Osteoblast (primary cell): ENCODE measurements around the gene SGPL1. TPM values are rescaled to one million over a fixed set of nuclear protein-coding genes. Genes with fewer than 3 reads are reported as not detected.

ENCODE experiments used
- DNase-seq: peaks from one replicate; pipeline ENCODE4 v3.0.0; 2011; ENCODE audit warnings: low spot score, mixed read lengths; ENCODE audit not compliant: insufficient read length; ENCODE audit errors: missing footprints
- H2AFZ ChIP-seq: 2 replicates; pipeline ENCODE4 v1.6.0; 2011; ENCODE audit warnings: mild to moderate bottlenecking, low read length
- H3K27ac ChIP-seq: 2 replicates; pipeline ENCODE4 v1.5.1; 2011; ENCODE audit warnings: mild to moderate bottlenecking, low read depth, low read length, moderate library complexity
- H3K27me3 ChIP-seq: 2 replicates; pipeline ENCODE4 v1.6.0; 2012; ENCODE audit warnings: mild to moderate bottlenecking, control low read depth, inconsistent platforms, low read length, moderate library complexity; ENCODE audit not compliant: insufficient read depth
- H3K36me3 ChIP-seq: 2 replicates; pipeline ENCODE4 v1.5.1; 2011; ENCODE audit warnings: mild to moderate bottlenecking, low read length, control low read depth, moderate library complexity; ENCODE audit not compliant: insufficient read depth
- H3K4me1 ChIP-seq: 2 replicates; pipeline ENCODE4 v1.5.1; 2011; ENCODE audit warnings: mild to moderate bottlenecking, low read length, control low read depth, moderate library complexity; ENCODE audit not compliant: insufficient read depth
- H3K4me2 ChIP-seq: 2 replicates; pipeline ENCODE4 v1.6.0; 2011; ENCODE audit warnings: mild to moderate bottlenecking, low read length; ENCODE audit not compliant: insufficient read depth
- H3K4me3 ChIP-seq: fragments of 200-600 bp; sonication (generic); 3 replicates; pipeline ENCODE4 v1.5.1; 2012; ENCODE audit warnings: mild to moderate bottlenecking, low read length, inconsistent platforms; ENCODE audit not compliant: insufficient read depth
- H3K79me2 ChIP-seq: 2 replicates; pipeline ENCODE4 v1.6.0; 2012; ENCODE audit warnings: mild to moderate bottlenecking, low read length, control low read depth, inconsistent platforms; ENCODE audit not compliant: insufficient read depth
- H3K9me3 ChIP-seq: 2 replicates; pipeline ENCODE4 v1.5.1; 2011; ENCODE audit warnings: low read depth, low read length, control low read depth
- H4K20me1 ChIP-seq: 2 replicates; pipeline ENCODE4 v1.6.0; 2012; ENCODE audit warnings: mild to moderate bottlenecking, low read length, control low read depth; ENCODE audit not compliant: insufficient read depth
- CTCF ChIP-seq: IDR thresholded peaks from 2 replicates; pipeline ENCODE4 v1.5.1; 2011; ENCODE audit warnings: mild to moderate bottlenecking, low read depth, low read length, moderate library complexity; ENCODE audit errors: extremely low read depth
- total RNA-seq: library from RNA; depleted of rRNA; stranded (reverse); fragments of >200 nt; gene quantifications from 2 replicates; pipeline ENCODE4 v1.2.3, GENCODE V29; 2012

The SGPL1 gene
- total RNA-seq, 1 donor, result 47.4 TPM

- Histone ChIP-seq H3K79me2 (no peaks in the 10 kb centered on the region), H3K4me3 (no peak overlapping the region), H3K27me3 (no peaks in the 10 kb centered on the region), H3K4me2 (no peak overlapping the region), H3K4me1 (peaks cover 6% of the 10 kb centered on the region), H2AFZ (no peak overlapping the region), H3K9me3 (no peaks in the 10 kb centered on the region), H3K27ac (no peak overlapping the region), H3K36me3 (peaks cover 10% of the 10 kb centered on the region), H4K20me1 (no peaks in the 10 kb centered on the region)
- TF ChIP-seq CTCF, result no peak
- DNase-seq, result no peak
Measured at GRCh38 chr10:70884741-70885140, 69.0 kb downstream of the SGPL1 start.

GRCh38 chr10:70885481-70885880 is 69.7 kb downstream of the SGPL1 start:
- H3K36me3 ChIP-seq, result peaks cover 10% of the 10 kb centered on the region
- no peak overlapping the region for H2AFZ ChIP-seq
- no peak overlapping the region for H3K4me3 ChIP-seq
- H4K20me1 ChIP-seq, result no peaks in the 10 kb centered on the region
- no peak overlapping the region for H3K4me2 ChIP-seq
- DNase-seq, result peak; percentile 76
- TF ChIP-seq CTCF, result no peak
- H3K4me1 ChIP-seq, result peaks cover 6% of the 10 kb centered on the region
- H3K79me2 ChIP-seq, result no peaks in the 10 kb centered on the region
- H3K27me3 ChIP-seq, result no peaks in the 10 kb centered on the region
- H3K27ac ChIP-seq, result no peak overlapping the region
- no peaks in the 10 kb centered on the region for H3K9me3 ChIP-seq

GRCh38 chr10:70885931-70886903 is 70.5 kb downstream of the SGPL1 start:
- no peaks in the 10 kb centered on the region for H3K9me3 ChIP-seq
- H3K27ac ChIP-seq, result no peak overlapping the region
- H3K4me1 ChIP-seq, result peaks cover 6% of the 10 kb centered on the region
- no peaks in the 10 kb centered on the region for H4K20me1 ChIP-seq
- H3K27me3 ChIP-seq, result no peaks in the 10 kb centered on the region
- no peak for DNase-seq
- H3K4me3 ChIP-seq, result no peak overlapping the region
- H3K4me2 ChIP-seq, result no peak overlapping the region
- no peaks in the 10 kb centered on the region for H3K79me2 ChIP-seq
- no peak for TF ChIP-seq CTCF
- H3K36me3 ChIP-seq, result peaks cover 10% of the 10 kb centered on the region
- no peak overlapping the region for H2AFZ ChIP-seq

GRCh38 chr10:70886921-70887665 is 71.3 kb downstream of the SGPL1 start:
- H4K20me1 ChIP-seq, result no peaks in the 10 kb centered on the region
- no peaks in the 10 kb centered on the region for H3K9me3 ChIP-seq
- H2AFZ ChIP-seq, result peak overlapping the region; percentile 38
- no peak overlapping the region for H3K27ac ChIP-seq
- H3K36me3 ChIP-seq, result peaks cover 7% of the 10 kb centered on the region
- H3K4me1 ChIP-seq, result peaks cover 10% of the 10 kb centered on the region
- no peaks in the 10 kb centered on the region for H3K79me2 ChIP-seq
- peak overlapping the region; percentile 82 for H3K4me3 ChIP-seq
- no peak for TF ChIP-seq CTCF
- H3K4me2 ChIP-seq, result peak overlapping the region; percentile 63
- no peaks in the 10 kb centered on the region for H3K27me3 ChIP-seq
- peak; percentile 51 for DNase-seq
